Natural killer cell (primary cell): ENCODE measurements around the gene ZNF407. TPM values are rescaled to one million over a fixed set of nuclear protein-coding genes. Genes with fewer than 3 reads are reported as not detected.

Experiments used
- ATAC-seq, 3 donors: fragments of 150-1000 bp in 2 of 3; fragments of 200-7000 bp in 1 of 3; cut with Tn5 transposase; 1 replicate in 1 of 3; 2 replicates in 2 of 3; pipeline ENCODE4 v1.10.0; 2021; ENCODE audit warnings: mild to moderate bottlenecking in 2 of 3, moderate library complexity in 2 of 3
- DNase-seq, 2 donors: peaks; one replicate each; pipeline versions ENCODE4 v3.0.0 to v3.0.0-alpha.2; 2013 to 2021; ENCODE audit warnings: mixed read lengths in 1 of 2
- H3K27ac ChIP-seq: one replicate; pipeline ENCODE4 v1.5.1; 2013; ENCODE audit warnings: mild to moderate bottlenecking, low read length
- H3K27me3 ChIP-seq: one replicate; pipeline ENCODE4 v1.6.1; 2013; ENCODE audit warnings: low read length; ENCODE audit not compliant: control insufficient read depth, insufficient read depth
- H3K36me3 ChIP-seq: one replicate; pipeline ENCODE4 v1.6.1; 2013; ENCODE audit warnings: low read length; ENCODE audit not compliant: control insufficient read depth, insufficient read depth
- H3K4me1 ChIP-seq: one replicate; pipeline ENCODE4 v1.6.1; 2013; ENCODE audit warnings: low read length; ENCODE audit not compliant: control insufficient read depth, insufficient read depth
- H3K4me3 ChIP-seq: one replicate; pipeline ENCODE4 v1.5.1; 2013; ENCODE audit warnings: low read length
- H3K9me3 ChIP-seq: one replicate; pipeline ENCODE4 v1.6.1; 2013; ENCODE audit warnings: low read length; ENCODE audit not compliant: control insufficient read depth, insufficient read depth
- H3K27ac Mint-ChIP-seq, 2 donors: one replicate each; pipeline ENCODE4 v1.8.0; 2022; ENCODE audit warnings: mild to moderate bottlenecking in 2 of 2, mixed read lengths in 2 of 2, moderate library complexity in 1 of 2
- H3K27me3 Mint-ChIP-seq, 2 donors: one replicate each; pipeline ENCODE4 v1.8.0; 2022; ENCODE audit warnings: low read depth in 2 of 2, mixed read lengths in 2 of 2
- H3K36me3 Mint-ChIP-seq: one replicate; pipeline ENCODE4 v1.8.0; 2022; ENCODE audit warnings: mixed read lengths
- H3K4me1 Mint-ChIP-seq, 2 donors: one replicate each; pipeline ENCODE4 v1.8.0; 2022; ENCODE audit warnings: mixed read lengths in 2 of 2
- H3K4me3 Mint-ChIP-seq: one replicate; pipeline ENCODE4 v1.8.0; 2022; ENCODE audit warnings: mild to moderate bottlenecking, moderate library complexity, mixed read lengths
- H3K9me3 Mint-ChIP-seq, 2 donors: one replicate each; pipeline ENCODE4 v1.8.0; 2022; ENCODE audit warnings: mixed read lengths in 2 of 2
- CTCF ChIP-seq: fragments of 200-600 bp; IDR thresholded peaks from one replicate; pipeline ENCODE4 v1.8.0; 2022; ENCODE audit warnings: antibody characterized with exemption
- WGBS: methylation state at CpG from one replicate; pipeline ENCODE4 v1.1.7; 2013; ENCODE audit warnings: missing lambda C conversion rate; ENCODE audit not compliant: insufficient coverage; 5-methylcytosine and 5-hydroxymethylcytosine counted together
- intact Hi-C: fragments of 100-400 bp; cut with micrococcal nuclease; formaldehyde crosslinking; loops from one replicate; pipeline ENCODE4 v1.14.2; 2022
- total RNA-seq, 4 donors: library from RNA; stranded (reverse); fragments of 120-200 nt in 1 of 4; gene quantifications; one replicate each; pipeline versions ENCODE4 v1.2.3 to v1.2.4, GENCODE V29; 2013 to 2022

Gene ZNF407
- total RNA-seq, 3 donors from 2014 or later (not counting 1 experiment from before 2014, with no cell fraction given) = 28.4 to 36.7 (median 36.3) TPM

- 84% methylated on average over 8 of the region's 9 CpGs for WGBS
- peaks cover 6% of the 10 kb centered on the region for H3K4me1 ChIP-seq
- no peak overlapping the region for H3K4me3 ChIP-seq
- no peak overlapping the region for H3K27ac Mint-ChIP-seq
- no peaks in the 10 kb centered on the region for H3K9me3 ChIP-seq
- H3K27ac ChIP-seq = no peak overlapping the region
- ATAC-seq = no peak
- no peaks in the 10 kb centered on the region for H3K27me3 ChIP-seq
- H3K9me3 Mint-ChIP-seq = no peaks in the 10 kb centered on the region
- no peak for TF ChIP-seq CTCF
- intact Hi-C loops = no loop called here
- H3K4me3 Mint-ChIP-seq = no peak overlapping the region
- H3K27me3 Mint-ChIP-seq = no peaks in the 10 kb centered on the region
- H3K36me3 ChIP-seq = no peaks in the 10 kb centered on the region
- peaks cover 9 to 19% of the 10 kb centered on the region in 2 donors for H3K4me1 Mint-ChIP-seq
- no peaks in the 10 kb centered on the region for H3K36me3 Mint-ChIP-seq
- no peak for DNase-seq
These were observed 28.6 kb downstream of the ZNF407 start for GRCh38 chr18:74626049-74626874.

GRCh38 chr18:74630804-74631203 is 33.1 kb downstream of the ZNF407 start:
- no peaks in the 10 kb centered on the region for H3K27me3 Mint-ChIP-seq
- no peak overlapping the region for H3K27ac ChIP-seq
- no peak overlapping the region for H3K4me3 ChIP-seq
- peak overlapping the region; percentile 81 to 90 for H3K27ac Mint-ChIP-seq
- peaks cover 24 to 46% of the 10 kb centered on the region in 2 donors for H3K4me1 Mint-ChIP-seq
- no peaks in the 10 kb centered on the region for H3K27me3 ChIP-seq
- no peaks in the 10 kb centered on the region for H3K9me3 ChIP-seq
- intact Hi-C loops = no loop called here
- H3K36me3 Mint-ChIP-seq = peaks cover 11% of the 10 kb centered on the region
- WGBS = 91% methylated on average over 6 of the region's 6 CpGs
- H3K36me3 ChIP-seq = peaks cover 7% of the 10 kb centered on the region
- no peaks in the 10 kb centered on the region for H3K9me3 Mint-ChIP-seq
- peaks cover 13% of the 10 kb centered on the region for H3K4me1 ChIP-seq
- TF ChIP-seq CTCF = no peak
- peak overlapping the region; percentile 58 for H3K4me3 Mint-ChIP-seq
- no peak for DNase-seq
- ATAC-seq = no peak

- WGBS = 42% methylated on average over 2 of the region's 2 CpGs
- no peak for ATAC-seq
- Mint-ChIP-seq H3K4me1 (peaks cover 24 to 46% of the 10 kb centered on the region in 2 donors), H3K9me3 (no peaks in the 10 kb centered on the region), H3K36me3 (peaks cover 11% of the 10 kb centered on the region), H3K27ac (peak overlapping the region; percentile 81 to 90), H3K4me3 (peak overlapping the region; percentile 60), H3K27me3 (no peaks in the 10 kb centered on the region)
- no peak for DNase-seq
- no peak for TF ChIP-seq CTCF
- peaks cover 7% of the 10 kb centered on the region for H3K36me3 ChIP-seq
- H3K27ac ChIP-seq = peak overlapping the region; percentile 32
- H3K27me3 ChIP-seq = no peaks in the 10 kb centered on the region
- intact Hi-C loops = no loop called here
- H3K4me3 ChIP-seq = no peak overlapping the region
- peaks cover 13% of the 10 kb centered on the region for H3K4me1 ChIP-seq
- H3K9me3 ChIP-seq = no peaks in the 10 kb centered on the region
These were observed 33.5 kb downstream of the ZNF407 start for GRCh38 chr18:74631212-74631611.
